ENCODE data around the gene MYO15A. TPM values are rescaled to one million over a fixed set of nuclear protein-coding genes. Genes with fewer than 3 reads are reported as not detected.

The MYO15A gene
- total RNA-seq, 2 experiments from 2014 or later, result 0.98 to 1.4 TPM

DNA sequence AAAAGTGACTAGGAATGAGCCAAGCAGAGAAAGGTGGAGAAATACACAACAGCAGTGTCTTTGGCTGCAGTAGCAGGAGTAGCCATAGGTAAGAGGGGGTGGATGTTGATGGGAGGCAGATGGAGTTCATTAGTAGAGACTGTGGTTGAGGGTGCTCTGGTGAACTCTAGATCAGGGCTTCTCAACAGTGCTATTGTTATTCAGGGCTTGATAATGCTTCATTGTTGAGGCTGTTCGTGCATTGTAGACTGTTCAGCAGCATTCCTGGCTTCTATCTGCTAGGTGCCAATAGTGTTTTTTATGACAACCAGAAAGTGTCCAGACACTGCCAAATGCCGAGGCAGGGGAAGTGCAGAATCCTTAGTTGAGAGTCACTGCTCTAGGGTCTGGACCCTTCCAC lies 78.7 kb downstream of the MYO15A start:
- Histone ChIP-seq H3K4me1 (ENCODE audit: insufficient read depth, low read length, poor library complexity, severe bottlenecking) (peaks cover 28% of the 10 kb centered on the region), H3K9me3 (ENCODE audit: low read length) (no peaks in the 10 kb centered on the region), H3K27ac (ENCODE audit: low read depth, low read length, poor library complexity, severe bottlenecking) (no peak overlapping the region), H3K9me2 (ENCODE audit: insufficient read depth, low read length) (no peaks in the 10 kb centered on the region), H4K20me1 (ENCODE audit: insufficient read depth, low read length) (peaks cover 36% of the 10 kb centered on the region), H3K36me3 (ENCODE audit: insufficient read depth, low read length) (peaks cover 73% of the 10 kb centered on the region), H3K4me3 (ENCODE audit: low read depth, low read length, poor library complexity, severe bottlenecking) (peak overlapping the region; percentile 84), H2AFZ (ENCODE audit: low read length) (no peak overlapping the region), H3K4me2 (ENCODE audit: low read length) (peak overlapping the region; percentile 97), H3K79me2 (ENCODE audit: insufficient read depth, low read depth, low read length) (peaks cover 84% of the 10 kb centered on the region)
- no peak for TF ChIP-seq EZH2phosphoT487 (IDR thresholded peaks at IDR 0.05; ENCODE audit: borderline replicate concordance, low read depth, low read length)
- TF ChIP-seq CTCF (conservative IDR thresholded peaks at IDR 0.05; ENCODE audit: low read length), result no peak
- CTCF ChIA-PET (ENCODE audit: unreplicated experiment), result no interaction called here
- POLR2A ChIA-PET, result no interaction called here
- no peak for DNase-seq (ENCODE audit: low spot score)
- no TSS peak for BruUV-seq (replicated peaks)
- intact Hi-C loops (cut with micrococcal nuclease; ENCODE audit: unreplicated experiment), result no loop called here

DNA sequence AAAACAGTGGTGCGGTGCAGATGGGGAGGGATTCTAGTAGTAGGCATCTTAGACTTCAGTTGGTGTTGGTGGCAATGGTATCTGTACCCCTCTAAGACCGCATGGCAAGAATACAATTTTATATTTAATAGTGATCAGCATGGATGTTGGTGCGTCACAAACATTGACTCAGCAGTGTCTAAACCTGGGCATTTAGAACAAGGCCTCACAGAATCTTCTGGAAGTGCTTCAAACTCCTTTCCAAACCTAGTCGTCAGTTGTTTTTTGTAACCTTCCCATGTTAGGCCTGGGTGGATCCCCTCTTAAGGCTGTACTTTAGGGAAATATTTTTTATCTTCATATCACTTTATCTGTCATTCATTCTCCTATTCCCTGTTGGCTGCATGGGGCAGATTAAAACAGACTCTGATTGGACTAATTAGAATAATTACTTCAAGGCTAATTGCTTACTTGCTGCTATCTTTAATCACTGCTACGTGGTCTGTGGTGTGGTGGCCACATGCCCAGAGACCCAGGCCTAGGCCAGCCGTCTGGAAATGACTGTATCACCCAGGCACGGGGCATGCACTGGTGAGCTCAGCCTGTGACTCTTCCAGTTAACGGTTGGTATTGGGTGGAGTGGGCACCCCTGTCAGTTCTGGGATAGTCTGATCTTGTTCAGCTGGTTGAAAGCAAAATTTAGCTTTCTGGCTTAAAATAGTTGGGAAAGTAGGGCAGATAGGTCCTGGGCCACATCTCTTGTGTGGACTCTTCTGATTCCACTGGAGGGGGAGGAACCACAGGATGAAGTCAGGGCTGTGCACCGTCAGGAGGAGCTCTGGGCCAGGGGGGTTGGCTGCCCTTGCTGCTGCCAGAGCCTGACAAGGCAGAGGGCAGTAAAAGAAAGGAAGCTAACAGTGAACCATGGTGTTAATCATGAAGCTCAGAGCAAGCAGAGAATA lies 79.5 kb downstream of the MYO15A start:
- H3K36me3 ChIP-seq (ENCODE audit: insufficient read depth, low read length), result peaks cover 82% of the 10 kb centered on the region
- peaks cover 36% of the 10 kb centered on the region for H4K20me1 ChIP-seq (ENCODE audit: insufficient read depth, low read length)
- no peak overlapping the region for H3K27ac ChIP-seq (ENCODE audit: low read depth, low read length, poor library complexity, severe bottlenecking)
- peaks cover 92% of the 10 kb centered on the region for H3K79me2 ChIP-seq (ENCODE audit: insufficient read depth, low read depth, low read length)
- no peak for DNase-seq (ENCODE audit: low spot score)
- H3K9me2 ChIP-seq (ENCODE audit: insufficient read depth, low read length), result no peaks in the 10 kb centered on the region
- no TSS peak for BruUV-seq (replicated peaks)
- peak overlapping the region; percentile 97 for H3K4me2 ChIP-seq (ENCODE audit: low read length)
- POLR2A ChIA-PET, result interaction anchor here (1.2 kb wide), 1 partner anchor 9 kb away, joined by 3 read pairs; no protein-coding TSS in a partner anchor
- CTCF ChIA-PET (ENCODE audit: unreplicated experiment), result interaction anchor here (1.1 kb wide), 1 partner anchor 9 kb away, joined by 5 read pairs; no protein-coding TSS in a partner anchor
- intact Hi-C loops (cut with micrococcal nuclease; ENCODE audit: unreplicated experiment), result no loop called here
- no peak overlapping the region for H2AFZ ChIP-seq (ENCODE audit: low read length)
- TF ChIP-seq CTCF (conservative IDR thresholded peaks at IDR 0.05; ENCODE audit: low read length) (no peak), EZH2phosphoT487 (IDR thresholded peaks at IDR 0.05; ENCODE audit: borderline replicate concordance, low read depth, low read length) (no peak)
- H3K9me3 ChIP-seq (ENCODE audit: low read length), result no peaks in the 10 kb centered on the region
- H3K4me3 ChIP-seq (ENCODE audit: low read depth, low read length, poor library complexity, severe bottlenecking), result peak overlapping the region; percentile 84
- peaks cover 23% of the 10 kb centered on the region for H3K4me1 ChIP-seq (ENCODE audit: insufficient read depth, low read length, poor library complexity, severe bottlenecking)
